ENCODE data around the gene L3MBTL4. TPM values are rescaled to one million over a fixed set of nuclear protein-coding genes. Genes with fewer than 3 reads are reported as not detected.

L3MBTL4 gene
- total and polyA plus RNA-seq, 8 donors, result 5.7 to 13.9 (median 6.9) TPM

GRCh38 chr18:5993938-5994337 is 420.8 kb downstream of the L3MBTL4 start:
- no peak for DNase-seq
- ATAC-seq, result no peak
- Histone ChIP-seq H3K27ac (no peak overlapping the region), H3K27me3 (no peaks in the 10 kb centered on the region), H3K4me3 (no peak overlapping the region), H3K36me3 (no peaks in the 10 kb centered on the region), H3K9me3 (no peaks in the 10 kb centered on the region), H3K4me1 (no peaks in the 10 kb centered on the region)
- intact Hi-C loops (cut with DNase I), result no loop called here
- TF ChIP-seq CTCF (IDR thresholded peaks at IDR 0.05), result no peak

GRCh38 chr18:5992381-5992780 is 422.3 kb downstream of the L3MBTL4 start:
- H3K36me3 ChIP-seq, result no peaks in the 10 kb centered on the region
- no peak for DNase-seq
- no peak for ATAC-seq
- no peaks in the 10 kb centered on the region for H3K9me3 ChIP-seq
- no peak overlapping the region for H3K27ac ChIP-seq
- H3K4me1 ChIP-seq, result no peaks in the 10 kb centered on the region
- H3K27me3 ChIP-seq, result no peaks in the 10 kb centered on the region
- intact Hi-C loops (cut with DNase I), result no loop called here
- TF ChIP-seq CTCF (IDR thresholded peaks at IDR 0.05), result no peak
- no peak overlapping the region for H3K4me3 ChIP-seq

- TF ChIP-seq CTCF (IDR thresholded peaks at IDR 0.05), result no peak
- intact Hi-C loops (cut with DNase I), result no loop called here
- Histone ChIP-seq H3K27ac (no peak overlapping the region), H3K4me1 (no peaks in the 10 kb centered on the region), H3K36me3 (no peaks in the 10 kb centered on the region), H3K9me3 (no peaks in the 10 kb centered on the region), H3K27me3 (no peaks in the 10 kb centered on the region), H3K4me3 (no peak overlapping the region)
- DNase-seq (no peak), ATAC-seq (no peak)
These were observed 427.5 kb downstream of the L3MBTL4 start for GRCh38 chr18:5987249-5987648.

- ATAC-seq (no peak), DNase-seq (no peak)
- TF ChIP-seq CTCF (IDR thresholded peaks at IDR 0.05), result no peak
- Histone ChIP-seq H3K4me3 (no peak overlapping the region), H3K36me3 (no peaks in the 10 kb centered on the region), H3K27me3 (no peaks in the 10 kb centered on the region), H3K27ac (no peak overlapping the region), H3K4me1 (no peaks in the 10 kb centered on the region), H3K9me3 (no peaks in the 10 kb centered on the region)
- intact Hi-C loops (cut with DNase I), result no loop called here
These were observed 428.3 kb downstream of the L3MBTL4 start for GRCh38 chr18:5986257-5986931.

- Histone ChIP-seq H3K4me1 (no peaks in the 10 kb centered on the region), H3K36me3 (no peaks in the 10 kb centered on the region), H3K27me3 (no peaks in the 10 kb centered on the region), H3K9me3 (no peaks in the 10 kb centered on the region), H3K27ac (no peak overlapping the region), H3K4me3 (no peak overlapping the region)
- ATAC-seq (no peak), DNase-seq (no peak)
- TF ChIP-seq CTCF (IDR thresholded peaks at IDR 0.05), result no peak
- intact Hi-C loops (cut with DNase I), result no loop called here
These were observed 430.5 kb downstream of the L3MBTL4 start for GRCh38 chr18:5984245-5984644.

Measured in left lung (tissue), 10 donors.